Astrocyte (in vitro differentiated cells and primary cell): ENCODE data around the gene PRKG1. TPM values are rescaled to one million over a fixed set of nuclear protein-coding genes. Genes with fewer than 3 reads are reported as not detected.

Experiments used
- DNase-seq: peaks from one replicate; pipeline ENCODE4 v3.0.0-alpha.2; 2010; ENCODE audit warnings: low read depth
- FAIRE-seq: peaks from 2 replicates; lab custom pipeline; 2011; peaks lifted over from hg19 to GRCh38; lab: Jason Lieb, UNC
- H2AFZ ChIP-seq: 2 replicates; pipeline ENCODE4 v1.6.0; 2012; ENCODE audit warnings: low read depth, low read length, inconsistent platforms
- H3K27ac ChIP-seq: 2 replicates; pipeline ENCODE4 v1.5.1; 2011; ENCODE audit warnings: low read depth, low read length, inconsistent platforms
- H3K27me3 ChIP-seq: 2 replicates; pipeline ENCODE4 v1.6.0; 2011; ENCODE audit warnings: low read length, inconsistent platforms; ENCODE audit not compliant: insufficient read depth
- H3K36me3 ChIP-seq: 2 replicates; pipeline ENCODE4 v1.5.1; 2011; ENCODE audit warnings: low read length, inconsistent platforms; ENCODE audit not compliant: insufficient read depth
- H3K4me1 ChIP-seq: 2 replicates; pipeline ENCODE4 v1.5.1; 2011; ENCODE audit warnings: low read length, inconsistent platforms; ENCODE audit not compliant: insufficient read depth
- H3K4me2 ChIP-seq: 2 replicates; pipeline ENCODE4 v1.6.0; 2012; ENCODE audit warnings: low read length, inconsistent platforms
- H3K4me3 ChIP-seq: 2 replicates; pipeline ENCODE4 v1.5.1; 2011; ENCODE audit warnings: low read depth, mild to moderate bottlenecking, low read length, inconsistent platforms; ENCODE audit not compliant: insufficient read depth
- H3K79me2 ChIP-seq: 2 replicates; pipeline ENCODE4 v1.6.0; 2012; ENCODE audit warnings: mild to moderate bottlenecking, low read length, inconsistent platforms; ENCODE audit not compliant: insufficient read depth
- H3K9ac ChIP-seq: 2 replicates; pipeline ENCODE4 v1.6.0; 2012; ENCODE audit warnings: mild to moderate bottlenecking, low read length, inconsistent platforms
- H3K9me3 ChIP-seq: 2 replicates; pipeline ENCODE4 v1.5.1; 2012; ENCODE audit warnings: low read depth, mild to moderate bottlenecking, low read length, inconsistent platforms; ENCODE audit not compliant: insufficient read depth
- H4K20me1 ChIP-seq: 2 replicates; pipeline ENCODE4 v1.6.0; 2012; ENCODE audit warnings: low read length, inconsistent platforms; ENCODE audit not compliant: insufficient read depth
- H3K27ac Mint-ChIP-seq: one replicate; pipeline ENCODE4 v1.8.0; 2021; ENCODE audit warnings: mild to moderate bottlenecking, mixed read lengths; ENCODE audit not compliant: unreplicated experiment
- H3K27me3 Mint-ChIP-seq: one replicate; pipeline ENCODE4 v1.8.0; 2021; ENCODE audit warnings: low read depth, mixed read lengths; ENCODE audit not compliant: unreplicated experiment
- H3K36me3 Mint-ChIP-seq: one replicate; pipeline ENCODE4 v1.8.0; 2021; ENCODE audit warnings: low read depth, mixed read lengths; ENCODE audit not compliant: unreplicated experiment
- H3K4me1 Mint-ChIP-seq: one replicate; pipeline ENCODE4 v1.8.0; 2021; ENCODE audit warnings: low read depth, mixed read lengths; ENCODE audit not compliant: unreplicated experiment
- H3K4me3 Mint-ChIP-seq: one replicate; pipeline ENCODE4 v1.8.0; 2021; ENCODE audit warnings: mild to moderate bottlenecking, moderate library complexity, mixed read lengths; ENCODE audit not compliant: unreplicated experiment
- H3K9me3 Mint-ChIP-seq: one replicate; pipeline ENCODE4 v1.8.0; 2021; ENCODE audit warnings: mild to moderate bottlenecking, mixed read lengths; ENCODE audit not compliant: unreplicated experiment
- CTCF ChIP-seq: IDR thresholded peaks from 2 replicates; pipeline ENCODE4 v1.5.1; 2011; ENCODE audit warnings: low read depth, mild to moderate bottlenecking, inconsistent platforms, low read length, moderate library complexity; ENCODE audit not compliant: insufficient read depth
- EZH2 ChIP-seq: IDR thresholded peaks from 2 replicates; pipeline ENCODE4 v1.6.1; 2012; ENCODE audit warnings: mild to moderate bottlenecking, low read length, inconsistent platforms; ENCODE audit not compliant: insufficient read depth
- total RNA-seq: library from RNA; stranded (reverse); gene quantifications from 2 replicates; pipeline ENCODE4 v1.2.1, GENCODE V29; 2021

Gene PRKG1
- total RNA-seq, 1 donor from 2014 or later, result 3.1 TPM

- Histone ChIP-seq H3K9ac (no peak overlapping the region), H3K4me1 (no peaks in the 10 kb centered on the region), H3K4me3 (no peak overlapping the region), H3K36me3 (no peaks in the 10 kb centered on the region), H3K79me2 (no peaks in the 10 kb centered on the region), H3K27me3 (no peaks in the 10 kb centered on the region), H4K20me1 (no peaks in the 10 kb centered on the region), H3K27ac (no peak overlapping the region), H3K9me3 (no peaks in the 10 kb centered on the region), H3K4me2 (no peak overlapping the region), H2AFZ (no peak overlapping the region)
- Mint-ChIP-seq H3K9me3 (no peaks in the 10 kb centered on the region), H3K36me3 (no peaks in the 10 kb centered on the region), H3K4me3 (no peak overlapping the region), H3K4me1 (peaks cover 6% of the 10 kb centered on the region), H3K27ac (no peak overlapping the region), H3K27me3 (no peaks in the 10 kb centered on the region)
- FAIRE-seq (no peak), DNase-seq (no peak)
- TF ChIP-seq EZH2, result no peak
- no peak for TF ChIP-seq CTCF
Observed at GRCh38 chr10:51759896-51760534, 685.7 kb downstream of the PRKG1 start.

GRCh38 chr10:51760864-51761640 lies 686.8 kb downstream of the PRKG1 start:
- H3K4me1 Mint-ChIP-seq, result peaks cover 12% of the 10 kb centered on the region
- Histone ChIP-seq H3K9ac (no peak overlapping the region), H3K36me3 (no peaks in the 10 kb centered on the region), H3K4me1 (no peaks in the 10 kb centered on the region), H2AFZ (no peak overlapping the region), H3K27ac (no peak overlapping the region), H3K4me2 (no peak overlapping the region), H3K4me3 (no peak overlapping the region), H3K9me3 (no peaks in the 10 kb centered on the region), H3K27me3 (no peaks in the 10 kb centered on the region), H3K79me2 (no peaks in the 10 kb centered on the region), H4K20me1 (no peaks in the 10 kb centered on the region)
- no peaks in the 10 kb centered on the region for H3K9me3 Mint-ChIP-seq
- no peaks in the 10 kb centered on the region for H3K36me3 Mint-ChIP-seq
- FAIRE-seq (no peak), DNase-seq (no peak)
- no peak for TF ChIP-seq EZH2
- no peak for TF ChIP-seq CTCF
- H3K27ac Mint-ChIP-seq, result no peak overlapping the region
- H3K4me3 Mint-ChIP-seq, result no peak overlapping the region
- no peaks in the 10 kb centered on the region for H3K27me3 Mint-ChIP-seq

GRCh38 chr10:51763746-51764145 lies 689.5 kb downstream of the PRKG1 start:
- no peak overlapping the region for H3K4me2 ChIP-seq
- no peaks in the 10 kb centered on the region for H3K9me3 ChIP-seq
- Mint-ChIP-seq H3K4me3 (no peak overlapping the region), H3K4me1 (peaks cover 12% of the 10 kb centered on the region), H3K27me3 (no peaks in the 10 kb centered on the region), H3K27ac (no peak overlapping the region), H3K9me3 (peaks cover 5% of the 10 kb centered on the region), H3K36me3 (no peaks in the 10 kb centered on the region)
- DNase-seq (no peak), FAIRE-seq (no peak)
- no peak overlapping the region for H3K9ac ChIP-seq
- H3K36me3 ChIP-seq, result no peaks in the 10 kb centered on the region
- H2AFZ ChIP-seq, result no peak overlapping the region
- no peaks in the 10 kb centered on the region for H3K4me1 ChIP-seq
- no peak overlapping the region for H3K27ac ChIP-seq
- no peaks in the 10 kb centered on the region for H3K79me2 ChIP-seq
- no peaks in the 10 kb centered on the region for H4K20me1 ChIP-seq
- TF ChIP-seq CTCF (no peak), EZH2 (no peak)
- no peak overlapping the region for H3K4me3 ChIP-seq
- no peaks in the 10 kb centered on the region for H3K27me3 ChIP-seq
